Measurements from ENCODE around the gene MOXD1. TPM values are rescaled to one million over a fixed set of nuclear protein-coding genes. Genes with fewer than 3 reads are reported as not detected.

MOXD1 gene
- total RNA-seq, 1 experiment from 2014 or later = 1.3 TPM

- H3K4me1 ChIP-seq (replicated peaks; ENCODE audit: insufficient read depth) = no peaks in the 10 kb centered on the region
- DNase-seq = no peak
- no peaks in the 10 kb centered on the region for H3F3A ChIP-seq (ENCODE audit: insufficient read depth, low read depth)
- ChIA-PET CTCF (interaction anchor here (1.5 kb wide), 1 partner anchor 10 kb away, joined by 5 read pairs; no protein-coding TSS in a partner anchor), POLR2A (ENCODE audit: unreplicated experiment) (no interaction called here)
- no peak overlapping the region for H3K27ac ChIP-seq
- BruUV-seq (replicated peaks) = no TSS peak
- no peak overlapping the region for H2AFZ ChIP-seq
- H3K4me2 ChIP-seq = no peak overlapping the region
- no peak for TF ChIP-seq EZH2 (IDR thresholded peaks at IDR 0.05; ENCODE audit: low read depth)
- no peaks in the 10 kb centered on the region for H3K27me3 ChIP-seq (ENCODE audit: insufficient read depth, low read depth)
- H3K9me3 ChIP-seq (ENCODE audit: insufficient read depth, low read depth) = no peaks in the 10 kb centered on the region; the same call in 1 of the 2 replicates
- H3K79me2 ChIP-seq (ENCODE audit: low read depth) = no peaks in the 10 kb centered on the region
- no peaks in the 10 kb centered on the region for H4K20me1 ChIP-seq (ENCODE audit: insufficient read depth)
- intact Hi-C loops (cut with micrococcal nuclease; ENCODE audit: unreplicated experiment) = no loop called here
- no peaks in the 10 kb centered on the region for H3K9me2 ChIP-seq (ENCODE audit: insufficient read depth)
- H3K36me3 ChIP-seq (ENCODE audit: low read depth) = no peaks in the 10 kb centered on the region
- no peak overlapping the region for H3K4me3 ChIP-seq
Measured at GRCh38 chr6:132289756-132290155, 111.5 kb downstream of the MOXD1 start.

DNA sequence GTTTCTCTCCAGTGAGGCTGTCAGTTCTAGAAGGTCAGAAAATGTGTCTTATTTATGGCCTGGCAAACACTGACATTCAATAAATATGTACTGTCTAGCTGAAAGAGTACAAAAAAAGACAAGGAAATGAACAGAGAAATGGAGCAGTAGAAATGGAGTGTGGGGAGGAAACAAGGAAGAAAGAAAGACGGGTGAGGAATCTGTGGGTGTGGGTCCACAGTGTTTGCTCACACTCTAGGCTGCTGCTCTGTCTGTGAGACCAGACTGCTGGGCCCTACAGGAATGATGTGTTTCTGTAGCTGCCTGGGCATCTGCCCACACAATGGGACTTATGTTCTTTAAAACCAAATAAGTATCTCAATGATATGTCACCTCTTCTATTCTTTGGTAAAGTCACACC is 114.2 kb downstream of the MOXD1 start:
- Histone ChIP-seq H4K20me1 (ENCODE audit: insufficient read depth) (no peaks in the 10 kb centered on the region), H3K9me3 (ENCODE audit: insufficient read depth, low read depth) (no peaks in the 10 kb centered on the region; the same call in 1 of the 2 replicates), H3F3A (ENCODE audit: insufficient read depth, low read depth) (no peaks in the 10 kb centered on the region), H3K4me1 (replicated peaks; ENCODE audit: insufficient read depth) (no peaks in the 10 kb centered on the region), H3K4me3 (no peak overlapping the region), H2AFZ (no peak overlapping the region), H3K4me2 (no peak overlapping the region), H3K27ac (no peak overlapping the region), H3K79me2 (ENCODE audit: low read depth) (no peaks in the 10 kb centered on the region), H3K27me3 (ENCODE audit: insufficient read depth, low read depth) (no peaks in the 10 kb centered on the region), H3K9me2 (ENCODE audit: insufficient read depth) (no peaks in the 10 kb centered on the region), H3K36me3 (ENCODE audit: low read depth) (no peaks in the 10 kb centered on the region)
- ChIA-PET CTCF (no interaction called here), POLR2A (ENCODE audit: unreplicated experiment) (no interaction called here)
- no TSS peak for BruUV-seq (replicated peaks)
- no peak for TF ChIP-seq EZH2 (IDR thresholded peaks at IDR 0.05; ENCODE audit: low read depth)
- TF ChIP-seq, protein P1, sequence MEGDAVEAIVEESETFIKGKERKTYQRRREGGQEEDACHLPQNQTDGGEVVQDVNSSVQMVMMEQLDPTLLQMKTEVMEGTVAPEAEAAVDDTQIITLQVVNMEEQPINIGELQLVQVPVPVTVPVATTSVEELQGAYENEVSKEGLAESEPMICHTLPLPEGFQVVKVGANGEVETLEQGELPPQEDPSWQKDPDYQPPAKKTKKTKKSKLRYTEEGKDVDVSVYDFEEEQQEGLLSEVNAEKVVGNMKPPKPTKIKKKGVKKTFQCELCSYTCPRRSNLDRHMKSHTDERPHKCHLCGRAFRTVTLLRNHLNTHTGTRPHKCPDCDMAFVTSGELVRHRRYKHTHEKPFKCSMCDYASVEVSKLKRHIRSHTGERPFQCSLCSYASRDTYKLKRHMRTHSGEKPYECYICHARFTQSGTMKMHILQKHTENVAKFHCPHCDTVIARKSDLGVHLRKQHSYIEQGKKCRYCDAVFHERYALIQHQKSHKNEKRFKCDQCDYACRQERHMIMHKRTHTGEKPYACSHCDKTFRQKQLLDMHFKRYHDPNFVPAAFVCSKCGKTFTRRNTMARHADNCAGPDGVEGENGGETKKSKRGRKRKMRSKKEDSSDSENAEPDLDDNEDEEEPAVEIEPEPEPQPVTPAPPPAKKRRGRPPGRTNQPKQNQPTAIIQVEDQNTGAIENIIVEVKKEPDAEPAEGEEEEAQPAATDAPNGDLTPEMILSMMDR (conservative IDR thresholded peaks at IDR 0.05) = no peak
- intact Hi-C loops (cut with micrococcal nuclease; ENCODE audit: unreplicated experiment) = no loop called here
- no peak for DNase-seq

- H3F3A ChIP-seq (ENCODE audit: insufficient read depth, low read depth) = no peaks in the 10 kb centered on the region
- TF ChIP-seq, protein P1 (conservative IDR thresholded peaks at IDR 0.05) = no peak
- no peak for TF ChIP-seq EZH2 (IDR thresholded peaks at IDR 0.05; ENCODE audit: low read depth)
- intact Hi-C loops (cut with micrococcal nuclease; ENCODE audit: unreplicated experiment) = no loop called here
- no peaks in the 10 kb centered on the region for H3K36me3 ChIP-seq (ENCODE audit: low read depth)
- H3K79me2 ChIP-seq (ENCODE audit: low read depth) = no peaks in the 10 kb centered on the region
- H3K9me3 ChIP-seq (ENCODE audit: insufficient read depth, low read depth) = no peaks in the 10 kb centered on the region
- H3K4me2 ChIP-seq = no peak overlapping the region
- CTCF ChIA-PET = no interaction called here
- no peaks in the 10 kb centered on the region for H3K9me2 ChIP-seq (ENCODE audit: insufficient read depth)
- H2AFZ ChIP-seq = no peak overlapping the region
- no peak overlapping the region for H3K4me3 ChIP-seq
- no peak for DNase-seq
- no peaks in the 10 kb centered on the region for H4K20me1 ChIP-seq (ENCODE audit: insufficient read depth)
- no TSS peak for BruUV-seq (replicated peaks)
- POLR2A ChIA-PET (ENCODE audit: unreplicated experiment) = no interaction called here
- H3K27me3 ChIP-seq (ENCODE audit: insufficient read depth, low read depth) = no peaks in the 10 kb centered on the region
- H3K27ac ChIP-seq = no peak overlapping the region
- no peaks in the 10 kb centered on the region for H3K4me1 ChIP-seq (replicated peaks; ENCODE audit: insufficient read depth)
Measured at GRCh38 chr6:132286298-132287019, 114.8 kb downstream of the MOXD1 start.
